SK-N-SH (cell line): ENCODE data around the gene CENPX. TPM values are rescaled to one million over a fixed set of nuclear protein-coding genes. Genes with fewer than 3 reads are reported as not detected.

ENCODE experiments used
- CTCF ChIA-PET: fragments of 300-600, 350-600 bp; formaldehyde crosslinking; extraction: SDS; loops from one replicate; lab custom pipeline; 2021; lab: Yijun Ruan, JAX
- POLR2A ChIA-PET: fragments of 350-600 bp; sonication (Branson Sonifier 250); formaldehyde crosslinking; extraction: SDS; loops from one replicate; lab custom pipeline; 2020; ENCODE audit warnings: antibody characterized with exemption, inconsistent platforms; lab: Yijun Ruan, JAX
- DNase-seq: peaks from one replicate; pipeline ENCODE4 v3.0.0; 2012
- H2AFZ ChIP-seq: fragments of 200-600 bp; sonication (generic); 2 replicates; pipeline ENCODE4 v1.8.1; 2016; ENCODE audit warnings: antibody characterized with exemption, mild to moderate bottlenecking, low read depth
- H3F3A ChIP-seq: fragments of 200-600 bp; sonication (generic); replicated peaks from 2 replicates; pipeline ENCODE3; 2016; ENCODE audit warnings: antibody characterized with exemption, mild to moderate bottlenecking; ENCODE audit not compliant: insufficient read depth
- H3K27ac ChIP-seq, 2 experiments: fragments of 200-500 bp in 1 of 2; fragments of 200-600 bp in 1 of 2; sonication (Bioruptor generic) in 1 of 2; sonication (generic), shearing (Covaris generic) in 1 of 2; 2 replicates each; pipeline versions ENCODE4 v1.5.1 to v1.6.1; 2014 to 2016; ENCODE audit warnings: low read depth in 2 of 2, inconsistent platforms in 1 of 2, low read length in 1 of 2, mild to moderate bottlenecking in 1 of 2, mixed read lengths in 1 of 2
- H3K27me3 ChIP-seq: fragments of 200-600 bp; sonication (generic), shearing (Covaris generic); 2 replicates; pipeline ENCODE4 v1.6.1; 2016; ENCODE audit warnings: mixed run types; ENCODE audit not compliant: insufficient read depth
- H3K36me3 ChIP-seq, 2 experiments: fragments of 200-500 bp in 1 of 2; fragments of 200-600 bp in 1 of 2; sonication (Bioruptor generic) in 1 of 2; sonication (generic) in 1 of 2; replicated peaks in 1 of 2; 2 replicates each; pipeline versions ENCODE3 to v1.5.1; 2014 to 2016; ENCODE audit warnings: low read length in 1 of 2, mild to moderate bottlenecking in 1 of 2; ENCODE audit not compliant: insufficient read depth in 2 of 2, control insufficient read depth in 1 of 2
- H3K4me1 ChIP-seq, 2 experiments: fragments of 200-500 bp in 1 of 2; fragments of 200-600 bp in 1 of 2; sonication (Bioruptor generic) in 1 of 2; sonication (generic), shearing (Covaris generic) in 1 of 2; 2 replicates each; pipeline versions ENCODE4 v1.5.1 to v1.6.1; 2014 to 2016; ENCODE audit warnings: low read depth in 1 of 2, low read length in 1 of 2, mixed run types in 1 of 2; ENCODE audit not compliant: insufficient read depth in 2 of 2, control insufficient read depth in 1 of 2
- H3K4me2 ChIP-seq: fragments of 200-600 bp; sonication (generic), shearing (Covaris generic); 2 replicates; pipeline ENCODE4 v1.6.1; 2017; ENCODE audit warnings: mixed run types
- H3K4me3 ChIP-seq, 2 experiments: fragments of 200-500 bp in 1 of 2; fragments of 200-600 bp in 1 of 2; sonication (Bioruptor generic) in 1 of 2; sonication (generic), shearing (Covaris generic) in 1 of 2; 2 replicates each; pipeline versions ENCODE4 v1.5.1 to v1.8.1; 2014 to 2016; ENCODE audit warnings: low read depth in 2 of 2, inconsistent platforms in 1 of 2, low read length in 1 of 2, mild to moderate bottlenecking in 1 of 2, mixed read lengths in 1 of 2, moderate library complexity in 1 of 2
- H3K79me2 ChIP-seq: fragments of 200-600 bp; sonication (generic); 2 replicates; pipeline ENCODE4 v1.8.1; 2017; ENCODE audit warnings: mild to moderate bottlenecking; ENCODE audit not compliant: insufficient read depth
- H3K9ac ChIP-seq: fragments of 200-600 bp; sonication (generic); 2 replicates; pipeline ENCODE4 v1.6.1; 2017; ENCODE audit warnings: mixed run types
- H3K9me2 ChIP-seq: fragments of 200-600 bp; sonication (generic); 2 replicates; pipeline ENCODE4 v1.6.1; 2017; ENCODE audit warnings: mixed run types
- H3K9me3 ChIP-seq: fragments of 200-600 bp; sonication (generic); 2 replicates; pipeline ENCODE4 v1.6.1; 2017; ENCODE audit warnings: mixed run types, mild to moderate bottlenecking, moderate library complexity
- H4K20me1 ChIP-seq: fragments of 200-600 bp; sonication (generic); 2 replicates; pipeline ENCODE4 v1.6.1; 2017; ENCODE audit warnings: mild to moderate bottlenecking, mixed run types; ENCODE audit not compliant: insufficient read depth
- CHD2 ChIP-seq: fragments of 150-350 bp; IDR thresholded peaks from 2 replicates; pipeline ENCODE4 v1.6.1; 2018; ENCODE audit warnings: low read length; ENCODE audit not compliant: partially characterized antibody
- EZH2phosphoT487 ChIP-seq: fragments of 200-600 bp; sonication (generic); IDR thresholded peaks from 2 replicates; pipeline ENCODE4 v1.6.1; 2017; ENCODE audit warnings: low read depth, mixed run types, mild to moderate bottlenecking, antibody characterized with exemption, moderate library complexity, borderline replicate concordance
- FOSL2 ChIP-seq: IDR thresholded peaks from 2 replicates; pipeline ENCODE4 v1.4.0; 2012; ENCODE audit warnings: low read depth, mild to moderate bottlenecking, moderate library complexity, borderline replicate concordance
- FOXJ3 ChIP-seq: sonication (generic); formaldehyde crosslinking; IDR thresholded peaks from 2 replicates; pipeline ENCODE4 v1.5.1; 2020; ENCODE audit warnings: mild to moderate bottlenecking, missing genetic modification reagents
- GABPA ChIP-seq: IDR thresholded peaks from 2 replicates; pipeline ENCODE4 v1.4.0; 2012; ENCODE audit warnings: low read depth, mild to moderate bottlenecking
- JUND ChIP-seq: IDR thresholded peaks from 2 replicates; pipeline ENCODE4 v1.4.0; 2012
- NFIC ChIP-seq: IDR thresholded peaks from 2 replicates; pipeline ENCODE4 v1.4.0; 2012; ENCODE audit warnings: borderline replicate concordance
- RFX5 ChIP-seq: IDR thresholded peaks from 2 replicates; pipeline ENCODE4 v1.6.1; 2012; ENCODE audit warnings: mild to moderate bottlenecking, improper control_type of control experiment, low read length
- SIN3A ChIP-seq: IDR thresholded peaks from 2 replicates; pipeline ENCODE4 v1.6.1; 2012; ENCODE audit warnings: low read depth, mild to moderate bottlenecking, low read length, moderate library complexity, borderline replicate concordance
- TAF1 ChIP-seq: IDR thresholded peaks from 2 replicates; pipeline ENCODE4 v1.6.1; 2012; ENCODE audit warnings: low read depth, mild to moderate bottlenecking, low read length, moderate library complexity, borderline replicate concordance
- TCF12 ChIP-seq: IDR thresholded peaks from 2 replicates; pipeline ENCODE4 v1.4.0; 2012
- USF1 ChIP-seq: IDR thresholded peaks from 2 replicates; pipeline ENCODE4 v1.4.0; 2012; ENCODE audit warnings: low read depth, borderline replicate concordance
- YY1 ChIP-seq: IDR thresholded peaks from 2 replicates; pipeline ENCODE4 v1.4.0; 2012; ENCODE audit warnings: low read depth, mild to moderate bottlenecking
- WGBS: methylation state at CpG from one replicate; pipeline ENCODE4 v1.1.6; 2017; ENCODE audit warnings: low lambda C conversion rate; 5-methylcytosine and 5-hydroxymethylcytosine counted together
- polyA plus RNA-seq, 3 experiments: library from polyadenylated mRNA; depleted of rRNA; stranded (reverse); fragments of >200 nt; gene quantifications; 2 replicates each; pipeline ENCODE4 v1.2.3, GENCODE V29; 2012
- TF ChIP-seq, protein P1 (sequence below): IDR thresholded peaks from 2 replicates; pipeline ENCODE4 v1.4.0; 2012; ENCODE audit warnings: low read depth
- TF ChIP-seq, protein P2 (sequence below): fragments of 150-350 bp; IDR thresholded peaks from 2 replicates; pipeline ENCODE4 v1.6.1; 2016; ENCODE audit warnings: mild to moderate bottlenecking, low read depth, low read length
- TF ChIP-seq, protein P3 (sequence below): IDR thresholded peaks from 2 replicates; pipeline ENCODE4 v1.6.1; 2012; ENCODE audit warnings: mild to moderate bottlenecking, low read depth, low read length, moderate library complexity

CENPX gene
- polyA plus RNA-seq, 1 of the 3 experiments (the other 2 are of a cell fraction), result 255 TPM

GRCh38 chr17:82063424-82064415, 41.0 kb upstream of the CENPX start (continued):
- TF ChIP-seq, protein P1, sequence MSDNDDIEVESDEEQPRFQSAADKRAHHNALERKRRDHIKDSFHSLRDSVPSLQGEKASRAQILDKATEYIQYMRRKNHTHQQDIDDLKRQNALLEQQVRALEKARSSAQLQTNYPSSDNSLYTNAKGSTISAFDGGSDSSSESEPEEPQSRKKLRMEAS, result no peak
- TF ChIP-seq USF1, result no peak
- TF ChIP-seq, protein P2, sequence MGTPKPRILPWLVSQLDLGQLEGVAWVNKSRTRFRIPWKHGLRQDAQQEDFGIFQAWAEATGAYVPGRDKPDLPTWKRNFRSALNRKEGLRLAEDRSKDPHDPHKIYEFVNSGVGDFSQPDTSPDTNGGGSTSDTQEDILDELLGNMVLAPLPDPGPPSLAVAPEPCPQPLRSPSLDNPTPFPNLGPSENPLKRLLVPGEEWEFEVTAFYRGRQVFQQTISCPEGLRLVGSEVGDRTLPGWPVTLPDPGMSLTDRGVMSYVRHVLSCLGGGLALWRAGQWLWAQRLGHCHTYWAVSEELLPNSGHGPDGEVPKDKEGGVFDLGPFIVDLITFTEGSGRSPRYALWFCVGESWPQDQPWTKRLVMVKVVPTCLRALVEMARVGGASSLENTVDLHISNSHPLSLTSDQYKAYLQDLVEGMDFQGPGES, result no peak
- TF ChIP-seq JUND, result no peak
- no peak for TF ChIP-seq SIN3A

- Histone ChIP-seq H3K4me3 (no peak overlapping the region), H3K9me3 (no peaks in the 10 kb centered on the region), H2AFZ (no peak overlapping the region), H3K4me1 (peaks cover 12 to 26% of the 10 kb centered on the region in 2 experiments; a peak in 2 of 4 replicates), H3K4me2 (no peak overlapping the region), H4K20me1 (no peaks in the 10 kb centered on the region), H3K36me3 (peaks cover 17 to 61% of the 10 kb centered on the region in 2 experiments), H3K9ac (no peak overlapping the region), H3K27me3 (no peaks in the 10 kb centered on the region), H3K9me2 (no peaks in the 10 kb centered on the region), H3K79me2 (peaks cover 26% of the 10 kb centered on the region), H3F3A (peaks cover 26% of the 10 kb centered on the region), H3K27ac (no peak overlapping the region)
- no peak for DNase-seq
- POLR2A ChIA-PET, result interaction anchor here (0.8 to 1.3 kb wide), 2 partner anchors 8 to 9 kb away, joined by 3 to 4 read pairs; no protein-coding TSS in a partner anchor
- TF ChIP-seq FOXJ3 (no peak), GABPA (no peak), FOSL2 (no peak), EZH2phosphoT487 (no peak), TCF12 (no peak), RFX5 (no peak), YY1 (no peak), TAF1 (no peak), NFIC (no peak), CHD2 (no peak)
- TF ChIP-seq, protein P3, sequence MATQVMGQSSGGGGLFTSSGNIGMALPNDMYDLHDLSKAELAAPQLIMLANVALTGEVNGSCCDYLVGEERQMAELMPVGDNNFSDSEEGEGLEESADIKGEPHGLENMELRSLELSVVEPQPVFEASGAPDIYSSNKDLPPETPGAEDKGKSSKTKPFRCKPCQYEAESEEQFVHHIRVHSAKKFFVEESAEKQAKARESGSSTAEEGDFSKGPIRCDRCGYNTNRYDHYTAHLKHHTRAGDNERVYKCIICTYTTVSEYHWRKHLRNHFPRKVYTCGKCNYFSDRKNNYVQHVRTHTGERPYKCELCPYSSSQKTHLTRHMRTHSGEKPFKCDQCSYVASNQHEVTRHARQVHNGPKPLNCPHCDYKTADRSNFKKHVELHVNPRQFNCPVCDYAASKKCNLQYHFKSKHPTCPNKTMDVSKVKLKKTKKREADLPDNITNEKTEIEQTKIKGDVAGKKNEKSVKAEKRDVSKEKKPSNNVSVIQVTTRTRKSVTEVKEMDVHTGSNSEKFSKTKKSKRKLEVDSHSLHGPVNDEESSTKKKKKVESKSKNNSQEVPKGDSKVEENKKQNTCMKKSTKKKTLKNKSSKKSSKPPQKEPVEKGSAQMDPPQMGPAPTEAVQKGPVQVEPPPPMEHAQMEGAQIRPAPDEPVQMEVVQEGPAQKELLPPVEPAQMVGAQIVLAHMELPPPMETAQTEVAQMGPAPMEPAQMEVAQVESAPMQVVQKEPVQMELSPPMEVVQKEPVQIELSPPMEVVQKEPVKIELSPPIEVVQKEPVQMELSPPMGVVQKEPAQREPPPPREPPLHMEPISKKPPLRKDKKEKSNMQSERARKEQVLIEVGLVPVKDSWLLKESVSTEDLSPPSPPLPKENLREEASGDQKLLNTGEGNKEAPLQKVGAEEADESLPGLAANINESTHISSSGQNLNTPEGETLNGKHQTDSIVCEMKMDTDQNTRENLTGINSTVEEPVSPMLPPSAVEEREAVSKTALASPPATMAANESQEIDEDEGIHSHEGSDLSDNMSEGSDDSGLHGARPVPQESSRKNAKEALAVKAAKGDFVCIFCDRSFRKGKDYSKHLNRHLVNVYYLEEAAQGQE, result no peak
- TF ChIP-seq, protein P2, result no peak
- CTCF ChIA-PET, result interaction anchor here (1.4 to 8.0 kb wide), 4 partner anchors 19 to 42 kb away, joined by 3 to 47 read pairs (median 16); partner anchors contain the start of genes DCXR and RAC3
- 98% methylated on average over 5 of the region's 9 CpGs for WGBS
Observed at GRCh38 chr17:82062984-82063368, 40.3 kb upstream of the CENPX start.
